Neural crest cell (in vitro differentiated cells): ENCODE data around the gene SORCS1. TPM values are rescaled to one million over a fixed set of nuclear protein-coding genes. Genes with fewer than 3 reads are reported as not detected.

Experiments used
- DNase-seq: peaks from one replicate; pipeline ENCODE4 v3.0.0; 2021; ENCODE audit warnings: low read depth, mixed read lengths, low spot score
- H3K27ac Mint-ChIP-seq: one replicate; pipeline ENCODE4 v1.8.0; 2021; ENCODE audit warnings: mild to moderate bottlenecking, mixed read lengths; ENCODE audit not compliant: unreplicated experiment
- H3K27me3 Mint-ChIP-seq: 2 replicates; pipeline ENCODE4 v1.8.0; 2021; ENCODE audit warnings: low read depth, mild to moderate bottlenecking, mixed read lengths
- H3K36me3 Mint-ChIP-seq: 2 replicates; pipeline ENCODE4 v1.8.0; 2021; ENCODE audit warnings: low read depth, mild to moderate bottlenecking, mixed read lengths
- H3K4me1 Mint-ChIP-seq: 2 replicates; pipeline ENCODE4 v1.8.0; 2021; ENCODE audit warnings: mixed read lengths
- H3K4me3 Mint-ChIP-seq: one replicate; pipeline ENCODE4 v1.8.0; 2021; ENCODE audit warnings: mild to moderate bottlenecking, mixed read lengths
- H3K9me3 Mint-ChIP-seq: 2 replicates; pipeline ENCODE4 v1.8.0; 2021; ENCODE audit warnings: mixed read lengths
- CTCF ChIP-seq: fragments of 200-600 bp; sonication (generic); conservative IDR thresholded peaks from 2 replicates; pipeline ENCODE4 v1.5.0; 2021; ENCODE audit warnings: antibody characterized with exemption, mild to moderate bottlenecking
- total RNA-seq: library from RNA; stranded (reverse); gene quantifications from 2 replicates; pipeline ENCODE4 v1.2.1, GENCODE V29; 2021

SORCS1 gene
- total RNA-seq, 1 donor from 2014 or later, result 8.2 TPM

DNA sequence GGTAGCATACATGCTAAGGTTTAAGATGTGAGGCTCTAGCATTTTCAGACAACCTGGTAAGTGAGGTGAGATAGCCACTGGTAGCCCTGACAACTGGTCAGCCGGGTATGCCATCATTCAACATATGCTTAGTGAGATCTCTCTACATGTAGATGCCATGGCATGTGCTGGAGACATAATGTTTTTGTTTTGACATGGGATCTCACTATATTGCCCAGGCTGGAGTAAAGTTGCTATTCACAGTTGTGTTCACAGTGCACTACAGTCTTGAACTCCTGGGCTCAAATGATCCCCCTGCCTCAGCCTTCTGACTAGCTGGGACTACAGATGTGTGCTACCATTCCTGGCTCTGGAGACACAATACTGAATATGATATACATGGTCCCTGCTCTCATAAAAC lies 437.3 kb downstream of the SORCS1 start:
- no peaks in the 10 kb centered on the region for H3K9me3 Mint-ChIP-seq
- no peak for DNase-seq
- no peak overlapping the region for H3K4me3 Mint-ChIP-seq
- no peaks in the 10 kb centered on the region for H3K4me1 Mint-ChIP-seq
- no peaks in the 10 kb centered on the region for H3K27me3 Mint-ChIP-seq
- no peaks in the 10 kb centered on the region for H3K36me3 Mint-ChIP-seq
- TF ChIP-seq CTCF, result no peak
- no peak overlapping the region for H3K27ac Mint-ChIP-seq

- no peak overlapping the region for H3K27ac Mint-ChIP-seq
- no peak overlapping the region for H3K4me3 Mint-ChIP-seq
- TF ChIP-seq CTCF, result peak; percentile 52
- peaks cover 8% of the 10 kb centered on the region for H3K9me3 Mint-ChIP-seq
- H3K4me1 Mint-ChIP-seq, result peaks cover 12% of the 10 kb centered on the region
- no peaks in the 10 kb centered on the region for H3K27me3 Mint-ChIP-seq
- H3K36me3 Mint-ChIP-seq, result peaks cover 9% of the 10 kb centered on the region
- DNase-seq, result no peak
Observed at GRCh38 chr10:106722524-106722923, 442.0 kb downstream of the SORCS1 start.

GRCh38 chr10:106720683-106721082 lies 443.8 kb downstream of the SORCS1 start:
- no peak for DNase-seq
- peaks cover 9% of the 10 kb centered on the region for H3K36me3 Mint-ChIP-seq
- no peak overlapping the region for H3K4me3 Mint-ChIP-seq
- no peak for TF ChIP-seq CTCF
- peaks cover 8% of the 10 kb centered on the region for H3K9me3 Mint-ChIP-seq
- no peak overlapping the region for H3K27ac Mint-ChIP-seq
- H3K4me1 Mint-ChIP-seq, result peaks cover 12% of the 10 kb centered on the region
- H3K27me3 Mint-ChIP-seq, result no peaks in the 10 kb centered on the region

GRCh38 chr10:106716381-106716780 lies 448.1 kb downstream of the SORCS1 start:
- no peak overlapping the region for H3K27ac Mint-ChIP-seq
- no peaks in the 10 kb centered on the region for H3K27me3 Mint-ChIP-seq
- DNase-seq, result no peak

GRCh38 chr10:106714734-106715555 lies 449.6 kb downstream of the SORCS1 start:
- H3K27me3 Mint-ChIP-seq, result no peaks in the 10 kb centered on the region
- DNase-seq, result no peak
- H3K27ac Mint-ChIP-seq, result no peak overlapping the region
- H3K4me1 Mint-ChIP-seq, result no peaks in the 10 kb centered on the region
- peaks cover 7% of the 10 kb centered on the region for H3K36me3 Mint-ChIP-seq
- peaks cover 11% of the 10 kb centered on the region for H3K9me3 Mint-ChIP-seq
- no peak for TF ChIP-seq CTCF
- no peak overlapping the region for H3K4me3 Mint-ChIP-seq

More at GRCh38 chr10:106716381-106716780, 448.1 kb downstream of the SORCS1 start:
- Mint-ChIP-seq H3K36me3 (peaks cover 9% of the 10 kb centered on the region), H3K4me1 (peaks cover 12% of the 10 kb centered on the region), H3K4me3 (no peak overlapping the region), H3K9me3 (peaks cover 13% of the 10 kb centered on the region)
- no peak for TF ChIP-seq CTCF
